IPS DF 19.7 (cell line): ENCODE measurements around the gene REL.
A peak's percentile ranks its signal among the peaks of the same experiment; 100 is the strongest.
"Not testable (repeated sequence)": the region's sequence is repeated elsewhere in the genome, so short reads cannot be mapped to it uniquely, and the experiment has no call there.

Experiments
- DNase-seq: peaks from one replicate; pipeline ENCODE4 v3.0.0-alpha.2; 2013; ENCODE audit warnings: low read depth, low spot score

Gene REL

GRCh38 chr2:60881047-60881932, at the start of gene REL:
TSS of gene REL (plus strand) at chr2:60881574. CDS start at chr2:60881841, 267 bp downstream.
- peak; percentile 52 for DNase-seq

- no peak for DNase-seq
Observed at GRCh38 chr2:60831921-60832320, 49.5 kb upstream of the REL start.

- DNase-seq = no peak
Observed at GRCh38 chr2:60832621-60833020, 48.8 kb upstream of the REL start.

GRCh38 chr2:60834270-60834717, 47.1 kb upstream of the REL start:
- DNase-seq = no peak

GRCh38 chr2:60836491-60836890, 44.9 kb upstream of the REL start:
- no peak for DNase-seq

GRCh38 chr2:60837123-60837522, 44.3 kb upstream of the REL start:
- no peak for DNase-seq

GRCh38 chr2:60838481-60838880, 42.9 kb upstream of the REL start:
- no peak for DNase-seq

- DNase-seq = peak; percentile 30
Observed at GRCh38 chr2:60839126-60839813, 42.1 kb upstream of the REL start.

GRCh38 chr2:60840880-60841279, 40.5 kb upstream of the REL start:
- DNase-seq = no peak

GRCh38 chr2:60843006-60843405, 38.4 kb upstream of the REL start:
- DNase-seq = no peak

- no peak for DNase-seq
Observed at GRCh38 chr2:60844105-60844504, 37.3 kb upstream of the REL start.

GRCh38 chr2:60847854-60848253, 33.5 kb upstream of the REL start:
- DNase-seq = no peak

GRCh38 chr2:60849187-60849586, 32.2 kb upstream of the REL start:
- DNase-seq = no peak

- DNase-seq = no peak
Observed at GRCh38 chr2:60852282-60852860, 29.0 kb upstream of the REL start.

- DNase-seq = no peak
Observed at GRCh38 chr2:60853531-60853930, 27.8 kb upstream of the REL start.

- DNase-seq = no peak
Observed at GRCh38 chr2:60855989-60856669, 25.2 kb upstream of the REL start.

- DNase-seq = no peak
Observed at GRCh38 chr2:60857056-60857455, 24.3 kb upstream of the REL start.

- no peak for DNase-seq
Observed at GRCh38 chr2:60858897-60859311, 22.5 kb upstream of the REL start.

- DNase-seq = no peak
Observed at GRCh38 chr2:60861736-60862135, 19.6 kb upstream of the REL start.

GRCh38 chr2:60862642-60863041, 18.7 kb upstream of the REL start:
- DNase-seq = no peak

- not testable (repeated sequence) for DNase-seq
Observed at GRCh38 chr2:60865361-60865760, 16.0 kb upstream of the REL start.

- no peak for DNase-seq
Observed at GRCh38 chr2:60867007-60867406, 14.4 kb upstream of the REL start.
